Activated naive CD8-positive, alpha-beta T cell treated with anti-CD3 and anti-CD28 coated beads, Interleukin-2, amount 50 U/mL, for 24 hours (primary cell): ENCODE data around the gene SLC15A5.

Experiments used
- ATAC-seq: fragments of 150-1000 bp; cut with Tn5 transposase; one replicate; pipeline ENCODE4 v1.10.0; 2021
- DNase-seq: peaks from one replicate; pipeline ENCODE4 v3.0.0; 2021
- H3K27ac Mint-ChIP-seq: one replicate; pipeline ENCODE4 v1.8.0; 2021; ENCODE audit warnings: mild to moderate bottlenecking, mixed read lengths
- H3K27me3 Mint-ChIP-seq: one replicate; pipeline ENCODE4 v1.8.0; 2021; ENCODE audit warnings: mixed read lengths
- H3K36me3 Mint-ChIP-seq: one replicate; pipeline ENCODE4 v1.8.0; 2021; ENCODE audit warnings: low read depth, mixed read lengths
- H3K4me1 Mint-ChIP-seq: one replicate; pipeline ENCODE4 v1.8.0; 2021; ENCODE audit warnings: mixed read lengths
- H3K4me3 Mint-ChIP-seq: one replicate; pipeline ENCODE4 v1.8.0; 2021; ENCODE audit warnings: mild to moderate bottlenecking, moderate library complexity, mixed read lengths
- H3K9me3 Mint-ChIP-seq: one replicate; pipeline ENCODE4 v1.8.0; 2021; ENCODE audit warnings: mixed read lengths

SLC15A5 gene

GRCh38 chr12:16285586-16285985, 8.1 kb upstream of the SLC15A5 start:
- H3K27ac Mint-ChIP-seq, result no peak overlapping the region
- ATAC-seq, result no peak
- H3K4me3 Mint-ChIP-seq, result no peak overlapping the region
- H3K4me1 Mint-ChIP-seq, result no peaks in the 10 kb centered on the region
- H3K36me3 Mint-ChIP-seq, result no peaks in the 10 kb centered on the region
- H3K27me3 Mint-ChIP-seq, result no peaks in the 10 kb centered on the region
- DNase-seq, result no peak
- H3K9me3 Mint-ChIP-seq, result peaks cover 9% of the 10 kb centered on the region

DNA sequence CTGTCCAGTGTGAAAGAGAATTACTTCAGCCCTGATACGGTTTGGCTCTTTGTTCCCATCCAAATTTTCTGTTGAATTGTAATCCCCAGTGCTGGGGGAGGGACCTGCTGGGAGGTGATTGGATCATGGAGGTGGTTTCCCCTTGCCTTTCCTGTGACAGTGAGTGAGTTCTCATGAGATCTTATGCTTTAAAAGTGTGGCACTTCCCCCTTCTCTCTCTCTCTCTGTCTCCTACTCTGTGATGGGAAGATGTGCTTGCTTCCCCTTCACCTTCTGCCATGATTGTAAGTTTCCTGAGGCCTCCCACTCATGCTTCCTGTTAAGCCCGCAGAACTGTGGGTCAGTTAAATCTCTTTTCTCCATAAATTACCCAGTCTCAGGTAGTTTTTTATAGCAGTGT, 5.5 kb upstream of the SLC15A5 start:
- Mint-ChIP-seq H3K36me3 (no peaks in the 10 kb centered on the region), H3K4me1 (no peaks in the 10 kb centered on the region), H3K4me3 (no peak overlapping the region), H3K9me3 (no peaks in the 10 kb centered on the region), H3K27me3 (no peaks in the 10 kb centered on the region), H3K27ac (no peak overlapping the region)
- DNase-seq, result no peak
- ATAC-seq, result no peak

GRCh38 chr12:16282081-16282480, 4.6 kb upstream of the SLC15A5 start:
- ATAC-seq, result no peak
- Mint-ChIP-seq H3K9me3 (no peaks in the 10 kb centered on the region), H3K27ac (no peak overlapping the region), H3K4me1 (no peaks in the 10 kb centered on the region), H3K27me3 (no peaks in the 10 kb centered on the region), H3K36me3 (no peaks in the 10 kb centered on the region), H3K4me3 (no peak overlapping the region)
- DNase-seq, result no peak

DNA sequence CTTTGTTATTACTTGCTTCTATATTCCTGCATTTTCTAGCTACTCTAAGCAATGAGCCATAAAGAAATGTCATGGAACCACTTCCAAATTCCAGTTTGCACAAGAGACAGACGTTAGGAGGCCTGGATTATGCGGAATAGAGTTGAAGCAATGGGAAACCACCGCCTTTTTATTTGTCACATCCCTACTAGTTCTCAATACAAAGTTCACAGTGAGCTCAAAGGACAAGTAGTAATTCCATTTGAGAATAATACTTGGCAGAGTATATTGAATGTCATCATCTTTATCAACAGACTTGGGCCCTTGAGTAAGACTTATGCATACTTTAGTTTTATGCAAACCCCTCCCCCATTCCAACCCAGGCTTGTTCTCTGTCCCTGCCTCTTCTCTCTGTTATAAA, 3.7 kb upstream of the SLC15A5 start:
- Mint-ChIP-seq H3K9me3 (no peaks in the 10 kb centered on the region), H3K27ac (no peak overlapping the region), H3K36me3 (no peaks in the 10 kb centered on the region), H3K27me3 (no peaks in the 10 kb centered on the region), H3K4me1 (no peaks in the 10 kb centered on the region), H3K4me3 (no peak overlapping the region)
- no peak for ATAC-seq
- DNase-seq, result no peak

GRCh38 chr12:16272222-16272621, 5.3 kb downstream of the SLC15A5 start:
- DNase-seq (no peak), ATAC-seq (no peak)
- H3K9me3 Mint-ChIP-seq, result no peaks in the 10 kb centered on the region
- no peak overlapping the region for H3K27ac Mint-ChIP-seq
- H3K4me1 Mint-ChIP-seq, result no peaks in the 10 kb centered on the region
- no peak overlapping the region for H3K4me3 Mint-ChIP-seq
- no peaks in the 10 kb centered on the region for H3K27me3 Mint-ChIP-seq
- no peaks in the 10 kb centered on the region for H3K36me3 Mint-ChIP-seq

GRCh38 chr12:16271062-16271461, 6.4 kb downstream of the SLC15A5 start:
- Mint-ChIP-seq H3K4me3 (no peak overlapping the region), H3K36me3 (no peaks in the 10 kb centered on the region), H3K27me3 (no peaks in the 10 kb centered on the region), H3K27ac (no peak overlapping the region), H3K9me3 (no peaks in the 10 kb centered on the region), H3K4me1 (no peaks in the 10 kb centered on the region)
- no peak for ATAC-seq
- DNase-seq, result no peak

DNA sequence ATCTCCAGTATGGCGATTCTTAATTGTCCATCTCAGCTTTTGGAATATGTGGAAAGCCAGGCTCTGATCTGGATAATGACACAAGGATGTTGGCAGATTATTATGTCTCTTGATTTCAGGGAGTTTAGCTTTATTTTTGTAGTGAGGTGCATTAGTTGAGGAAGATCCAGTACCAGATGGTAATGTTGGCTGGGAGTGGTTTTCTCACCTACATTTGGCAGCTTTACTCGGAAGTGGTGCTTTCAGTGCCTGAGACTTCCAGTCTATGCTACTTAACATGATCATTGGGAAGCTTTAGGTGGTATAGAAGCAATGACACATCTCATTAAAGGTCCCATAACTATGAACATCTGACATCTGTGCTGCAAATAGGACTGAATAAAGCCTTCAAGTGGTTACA, 7.5 kb downstream of the SLC15A5 start:
- no peak for ATAC-seq
- DNase-seq, result no peak
- no peaks in the 10 kb centered on the region for H3K36me3 Mint-ChIP-seq
- peaks cover 2% of the 10 kb centered on the region for H3K9me3 Mint-ChIP-seq
- no peaks in the 10 kb centered on the region for H3K27me3 Mint-ChIP-seq
- H3K4me3 Mint-ChIP-seq, result no peak overlapping the region
- H3K4me1 Mint-ChIP-seq, result no peaks in the 10 kb centered on the region
- no peak overlapping the region for H3K27ac Mint-ChIP-seq

- H3K4me3 Mint-ChIP-seq, result no peak overlapping the region
- no peak for ATAC-seq
- no peaks in the 10 kb centered on the region for H3K27me3 Mint-ChIP-seq
- no peaks in the 10 kb centered on the region for H3K36me3 Mint-ChIP-seq
- H3K4me1 Mint-ChIP-seq, result no peaks in the 10 kb centered on the region
- DNase-seq, result no peak
- H3K27ac Mint-ChIP-seq, result no peak overlapping the region
- peaks cover 17% of the 10 kb centered on the region for H3K9me3 Mint-ChIP-seq
Measured at GRCh38 chr12:16266085-16266484, 11.4 kb downstream of the SLC15A5 start.

- Mint-ChIP-seq H3K4me3 (no peak overlapping the region), H3K36me3 (no peaks in the 10 kb centered on the region), H3K27ac (no peak overlapping the region), H3K9me3 (peaks cover 17% of the 10 kb centered on the region), H3K4me1 (no peaks in the 10 kb centered on the region), H3K27me3 (no peaks in the 10 kb centered on the region)
- ATAC-seq (no peak), DNase-seq (no peak)
Measured at GRCh38 chr12:16261944-16262475, 15.5 kb downstream of the SLC15A5 start.

DNA sequence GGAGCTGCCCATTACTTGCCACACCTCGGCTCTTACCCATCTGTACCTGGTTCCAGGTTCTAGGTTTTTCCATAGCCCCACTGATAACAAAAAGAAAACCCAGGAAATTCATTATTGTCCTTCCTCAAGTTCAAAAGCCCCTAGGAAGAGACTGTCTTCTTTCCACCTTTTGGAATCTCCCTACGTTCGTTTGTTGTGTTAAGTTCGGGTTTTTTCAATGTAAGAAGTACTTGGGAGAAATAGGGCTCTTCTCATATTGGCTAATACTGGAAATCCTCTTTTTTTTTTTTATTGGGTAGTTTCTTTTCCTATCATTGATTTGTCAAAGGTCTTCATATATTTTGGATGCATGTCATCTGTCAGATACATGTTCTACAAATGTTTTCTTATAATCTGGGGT, 17.3 kb downstream of the SLC15A5 start:
- Mint-ChIP-seq H3K27me3 (no peaks in the 10 kb centered on the region), H3K27ac (no peak overlapping the region), H3K4me1 (no peaks in the 10 kb centered on the region), H3K4me3 (no peak overlapping the region), H3K9me3 (peaks cover 17% of the 10 kb centered on the region), H3K36me3 (no peaks in the 10 kb centered on the region)
- ATAC-seq (no peak), DNase-seq (no peak)

DNA sequence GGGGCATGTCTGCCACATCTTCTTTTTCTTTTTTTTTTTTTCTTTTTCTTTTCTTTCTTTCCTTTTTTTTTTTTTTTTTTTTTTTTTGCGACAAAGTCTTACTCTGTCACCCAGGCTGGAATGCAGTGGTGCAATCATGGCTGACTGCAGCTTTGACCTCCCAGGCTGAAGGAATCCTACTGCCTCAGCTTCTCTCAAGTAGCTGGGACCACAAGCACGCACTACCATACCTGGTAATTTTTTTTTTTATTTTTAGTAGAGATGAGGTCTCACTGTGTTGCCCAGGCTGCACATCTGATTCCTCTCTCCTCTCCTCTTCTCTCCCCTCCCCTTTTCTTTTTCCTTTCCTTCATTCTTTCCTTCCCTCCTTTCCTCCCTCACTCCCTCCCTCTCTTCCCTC, 18.5 kb downstream of the SLC15A5 start:
- no peak overlapping the region for H3K4me3 Mint-ChIP-seq
- H3K4me1 Mint-ChIP-seq, result no peaks in the 10 kb centered on the region
- DNase-seq, result no peak
- ATAC-seq, result no peak
- H3K27me3 Mint-ChIP-seq, result no peaks in the 10 kb centered on the region
- no peaks in the 10 kb centered on the region for H3K36me3 Mint-ChIP-seq
- no peak overlapping the region for H3K27ac Mint-ChIP-seq
- H3K9me3 Mint-ChIP-seq, result peaks cover 17% of the 10 kb centered on the region

DNA sequence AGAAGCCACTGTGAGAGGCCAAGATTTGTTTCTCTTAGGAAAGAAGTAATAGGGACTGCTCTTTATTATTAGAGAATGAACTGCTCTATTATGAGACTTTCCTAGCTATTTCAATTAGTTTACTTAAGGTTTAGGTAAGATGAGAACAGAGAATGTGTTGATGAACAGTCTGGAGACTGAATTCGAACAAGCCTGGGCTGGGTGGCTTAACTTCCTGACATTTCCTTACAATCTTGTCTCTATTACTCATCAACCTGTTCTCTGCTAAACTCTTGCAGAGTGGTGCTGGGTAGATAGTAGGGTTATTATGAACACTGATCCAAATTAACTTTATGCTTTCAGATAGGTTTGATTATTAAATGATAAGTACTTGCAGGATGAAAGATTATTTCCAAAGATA, 31.2 kb downstream of the SLC15A5 start:
- Mint-ChIP-seq H3K27me3 (no peaks in the 10 kb centered on the region), H3K27ac (no peak overlapping the region), H3K9me3 (no peaks in the 10 kb centered on the region), H3K4me1 (no peaks in the 10 kb centered on the region), H3K36me3 (no peaks in the 10 kb centered on the region), H3K4me3 (no peak overlapping the region)
- ATAC-seq (no peak), DNase-seq (no peak)

GRCh38 chr12:16245209-16245608, 32.3 kb downstream of the SLC15A5 start:
- Mint-ChIP-seq H3K4me1 (no peaks in the 10 kb centered on the region), H3K27me3 (no peaks in the 10 kb centered on the region)

DNA sequence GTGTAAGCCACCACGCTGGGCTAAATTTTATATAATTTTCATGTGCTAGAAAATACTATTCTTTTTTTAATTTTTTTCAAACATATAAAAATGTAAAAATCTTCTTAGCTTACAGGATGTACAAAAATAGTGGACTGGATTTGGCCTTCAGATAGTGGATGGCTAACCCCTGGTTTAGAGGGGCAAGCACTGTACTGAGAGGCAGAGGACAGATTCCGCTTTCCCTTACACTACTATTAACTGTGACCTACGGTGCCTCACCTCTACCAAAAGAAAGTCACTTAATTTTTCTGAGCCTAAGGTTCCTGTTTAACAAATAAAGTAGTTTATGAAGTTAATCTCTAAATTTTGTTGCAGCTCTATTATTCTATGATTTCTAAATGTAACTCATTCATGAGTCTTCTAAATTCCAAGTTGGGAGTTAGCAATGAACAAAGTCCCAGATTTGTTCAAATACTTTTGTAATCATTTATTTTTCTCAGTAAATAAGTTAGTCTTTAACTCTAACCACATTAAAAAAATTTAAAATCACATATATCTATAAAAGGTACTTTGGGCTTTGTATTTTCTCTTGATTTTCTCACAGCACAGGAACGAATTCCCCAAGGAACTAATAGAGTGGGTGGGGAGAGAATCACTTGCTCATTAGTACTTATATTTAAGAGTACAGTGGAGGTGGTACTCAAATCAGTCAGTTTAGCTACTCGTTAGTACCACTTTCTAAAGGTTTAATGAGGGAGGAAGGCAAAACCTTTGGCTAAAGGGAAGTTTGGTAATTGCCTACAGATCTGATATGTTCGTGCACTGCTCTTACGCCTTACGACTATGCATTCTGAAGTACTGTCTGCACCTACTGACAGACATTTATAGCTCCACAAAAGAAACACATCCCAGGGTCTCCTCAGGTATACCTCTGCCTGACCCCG, 33.7 kb downstream of the SLC15A5 start:
- Mint-ChIP-seq H3K4me1 (no peaks in the 10 kb centered on the region), H3K36me3 (no peaks in the 10 kb centered on the region)

More at GRCh38 chr12:16245209-16245608, 32.3 kb downstream of the SLC15A5 start:
- H3K36me3 Mint-ChIP-seq, result no peaks in the 10 kb centered on the region
- no peaks in the 10 kb centered on the region for H3K9me3 Mint-ChIP-seq
- ATAC-seq, result no peak
- no peak overlapping the region for H3K27ac Mint-ChIP-seq
- no peak for DNase-seq
- no peak overlapping the region for H3K4me3 Mint-ChIP-seq

GRCh38 chr12:16241346-16241745, 36.1 kb downstream of the SLC15A5 start:
- Mint-ChIP-seq H3K4me3 (no peak overlapping the region), H3K36me3 (no peaks in the 10 kb centered on the region), H3K27ac (no peak overlapping the region), H3K27me3 (no peaks in the 10 kb centered on the region), H3K9me3 (no peaks in the 10 kb centered on the region), H3K4me1 (no peaks in the 10 kb centered on the region)
- ATAC-seq (no peak), DNase-seq (no peak)

More for the DNA sequence above, 33.7 kb downstream of the SLC15A5 start:
- DNase-seq (no peak), ATAC-seq (no peak)
- Mint-ChIP-seq H3K4me3 (no peak overlapping the region), H3K9me3 (no peaks in the 10 kb centered on the region), H3K27ac (no peak overlapping the region), H3K27me3 (no peaks in the 10 kb centered on the region)
